Nephron progenitor cell (in vitro differentiated cells): ENCODE measurements around the gene MED14.

Experiments used
- DNase-seq: peaks from one replicate; pipeline ENCODE4 v3.0.0; 2021
- H3K27ac Mint-ChIP-seq: 2 replicates; pipeline ENCODE4 v1.8.0; 2021; ENCODE audit warnings: mild to moderate bottlenecking, moderate library complexity, mixed read lengths
- H3K27me3 Mint-ChIP-seq: 2 replicates; pipeline ENCODE4 v1.8.0; 2021; ENCODE audit warnings: mild to moderate bottlenecking, low read depth, mixed read lengths; ENCODE audit not compliant: poor library complexity
- H3K36me3 Mint-ChIP-seq: 2 replicates; pipeline ENCODE4 v1.8.0; 2021; ENCODE audit warnings: low read depth, mixed read lengths
- H3K4me1 Mint-ChIP-seq: 2 replicates; pipeline ENCODE4 v1.8.0; 2021; ENCODE audit warnings: mixed read lengths
- H3K4me3 Mint-ChIP-seq: 2 replicates; pipeline ENCODE4 v1.8.0; 2021; ENCODE audit warnings: mild to moderate bottlenecking, moderate library complexity, mixed read lengths
- H3K9me3 Mint-ChIP-seq: 2 replicates; pipeline ENCODE4 v1.8.0; 2021; ENCODE audit warnings: mild to moderate bottlenecking, moderate library complexity, mixed read lengths
- CTCF ChIP-seq: fragments of 200-600 bp; sonication (generic); IDR thresholded peaks from 2 replicates; pipeline ENCODE4 v1.5.0; 2021; ENCODE audit warnings: antibody characterized with exemption

The MED14 gene

GRCh38 chrX:40663078-40663740 is 72.1 kb downstream of the MED14 start:
- Mint-ChIP-seq H3K9me3 (peaks cover 7% of the 10 kb centered on the region), H3K27me3 (no peaks in the 10 kb centered on the region), H3K4me3 (no peak overlapping the region), H3K4me1 (no peaks in the 10 kb centered on the region), H3K27ac (no peak overlapping the region), H3K36me3 (peaks cover 38% of the 10 kb centered on the region)
- no peak for DNase-seq
- TF ChIP-seq CTCF = no peak

GRCh38 chrX:40661489-40661888 is 73.9 kb downstream of the MED14 start:
- no peaks in the 10 kb centered on the region for H3K27me3 Mint-ChIP-seq
- no peak overlapping the region for H3K27ac Mint-ChIP-seq
- no peaks in the 10 kb centered on the region for H3K4me1 Mint-ChIP-seq
- peaks cover 27% of the 10 kb centered on the region for H3K36me3 Mint-ChIP-seq
- H3K4me3 Mint-ChIP-seq = no peak overlapping the region
- H3K9me3 Mint-ChIP-seq = no peaks in the 10 kb centered on the region
- TF ChIP-seq CTCF = no peak
- DNase-seq = no peak

- TF ChIP-seq CTCF = no peak
- no peaks in the 10 kb centered on the region for H3K27me3 Mint-ChIP-seq
- H3K4me3 Mint-ChIP-seq = no peak overlapping the region
- no peak overlapping the region for H3K27ac Mint-ChIP-seq
- no peaks in the 10 kb centered on the region for H3K9me3 Mint-ChIP-seq
- H3K4me1 Mint-ChIP-seq = no peaks in the 10 kb centered on the region
- no peak for DNase-seq
- H3K36me3 Mint-ChIP-seq = peaks cover 18% of the 10 kb centered on the region
Observed at GRCh38 chrX:40660381-40660780, 75.0 kb downstream of the MED14 start.

- no peak for TF ChIP-seq CTCF
- Mint-ChIP-seq H3K27ac (no peak overlapping the region), H3K27me3 (no peaks in the 10 kb centered on the region), H3K4me3 (no peak overlapping the region), H3K4me1 (no peaks in the 10 kb centered on the region), H3K36me3 (no peaks in the 10 kb centered on the region), H3K9me3 (no peaks in the 10 kb centered on the region)
- no peak for DNase-seq
Observed at GRCh38 chrX:40653535-40653934, 81.8 kb downstream of the MED14 start.

GRCh38 chrX:40652664-40653063 is 82.7 kb downstream of the MED14 start:
- H3K27me3 Mint-ChIP-seq = no peaks in the 10 kb centered on the region
- no peak for DNase-seq
- no peak for TF ChIP-seq CTCF
- no peak overlapping the region for H3K4me3 Mint-ChIP-seq
- no peaks in the 10 kb centered on the region for H3K4me1 Mint-ChIP-seq
- H3K27ac Mint-ChIP-seq = no peak overlapping the region
- no peaks in the 10 kb centered on the region for H3K36me3 Mint-ChIP-seq
- no peaks in the 10 kb centered on the region for H3K9me3 Mint-ChIP-seq

- peaks cover 3% of the 10 kb centered on the region for H3K4me1 Mint-ChIP-seq
- H3K27ac Mint-ChIP-seq = peak overlapping the region; percentile 4
- H3K36me3 Mint-ChIP-seq = no peaks in the 10 kb centered on the region
- peak; percentile 79 for TF ChIP-seq CTCF
- peak; percentile 72 for DNase-seq
- H3K4me3 Mint-ChIP-seq = no peak overlapping the region
- H3K9me3 Mint-ChIP-seq = no peaks in the 10 kb centered on the region
- H3K27me3 Mint-ChIP-seq = no peaks in the 10 kb centered on the region
Observed at GRCh38 chrX:40651620-40652223, 83.6 kb downstream of the MED14 start.
